CD14-positive monocyte (primary cell): Measurements from ENCODE around the gene OARD1. TPM values are rescaled to one million over a fixed set of nuclear protein-coding genes. Genes with fewer than 3 reads are reported as not detected.
A peak's percentile ranks its signal among the peaks of the same experiment; 100 is the strongest.

Source experiments
- DNase-seq, 3 donors: peaks; one replicate each; pipeline ENCODE4 v3.0.0-alpha.2; 2011 to 2022
- H2AFZ ChIP-seq: 2 replicates; pipeline ENCODE4 v1.6.0; 2012; ENCODE audit warnings: mild to moderate bottlenecking, low read depth, low read length, inconsistent platforms; ENCODE audit not compliant: insufficient read depth, poor library complexity, severe bottlenecking
- H3K27ac ChIP-seq, 2 donors: 1 replicate in 1 of 2; 2 replicates in 1 of 2; pipeline ENCODE4 v1.5.1; 2012 to 2013; ENCODE audit warnings: low read length in 2 of 2, control low read depth in 1 of 2, inconsistent platforms in 1 of 2, low read depth in 1 of 2, mild to moderate bottlenecking in 1 of 2
- H3K27me3 ChIP-seq, 2 donors: one replicate each; pipeline versions ENCODE4 v1.6.0 to v1.6.1; 2011 to 2013; ENCODE audit warnings: low read length in 2 of 2; ENCODE audit not compliant: control insufficient read depth in 2 of 2, insufficient read depth in 2 of 2
- H3K36me3 ChIP-seq, 2 donors: replicated peaks in 1 of 2; 1 replicate in 1 of 2; 2 replicates in 1 of 2; pipeline versions ENCODE4 v1.5.1 to v1.6.1; 2012 to 2013; ENCODE audit warnings: low read length in 2 of 2, control low read depth in 1 of 2, inconsistent platforms in 1 of 2, mild to moderate bottlenecking in 1 of 2; ENCODE audit not compliant: insufficient read depth in 2 of 2, control insufficient read depth in 1 of 2
- H3K4me1 ChIP-seq, 2 donors: 1 replicate in 1 of 2; 2 replicates in 1 of 2; pipeline versions ENCODE4 v1.5.1 to v1.6.1; 2012 to 2013; ENCODE audit warnings: low read length in 2 of 2, control low read depth in 1 of 2, inconsistent platforms in 1 of 2, mild to moderate bottlenecking in 1 of 2, moderate library complexity in 1 of 2; ENCODE audit not compliant: insufficient read depth in 2 of 2, control insufficient read depth in 1 of 2
- H3K4me2 ChIP-seq: replicated peaks from 2 replicates; pipeline ENCODE3; 2012; ENCODE audit warnings: low read length, moderate library complexity, mild to moderate bottlenecking; ENCODE audit not compliant: poor library complexity, severe bottlenecking; ENCODE audit errors: extremely low read depth
- H3K4me3 ChIP-seq, 3 experiments: fragments of 200-600 bp in 1 of 3; sonication (generic) in 1 of 3; replicated peaks in 1 of 3; 1 replicate in 2 of 3; 2 replicates in 1 of 3; pipeline ENCODE4 v1.5.1; 2011 to 2013; ENCODE audit warnings: low read length in 3 of 3, mild to moderate bottlenecking in 3 of 3, control low read depth in 2 of 3, low read depth in 2 of 3, inconsistent platforms in 1 of 3, moderate library complexity in 1 of 3
- H3K79me2 ChIP-seq: 2 replicates; pipeline ENCODE4 v1.6.0; 2012; ENCODE audit warnings: mild to moderate bottlenecking, control low read depth, inconsistent platforms, low read length, moderate library complexity; ENCODE audit not compliant: insufficient read depth
- H3K9ac ChIP-seq: 2 replicates; pipeline ENCODE4 v1.6.0; 2017; ENCODE audit warnings: low read length, mild to moderate bottlenecking; ENCODE audit not compliant: insufficient read depth, poor library complexity, severe bottlenecking
- H3K9me3 ChIP-seq, 2 donors: replicated peaks in 1 of 2; 1 replicate in 1 of 2; 2 replicates in 1 of 2; pipeline versions ENCODE4 v1.5.1 to v1.6.1; 2012 to 2013; ENCODE audit warnings: low read length in 2 of 2, control low read depth in 1 of 2; ENCODE audit not compliant: control insufficient read depth in 1 of 2, insufficient read depth in 1 of 2
- H4K20me1 ChIP-seq: 2 replicates; pipeline ENCODE4 v1.6.0; 2012; ENCODE audit warnings: mild to moderate bottlenecking, low read length, control low read depth, moderate library complexity; ENCODE audit not compliant: insufficient read depth
- H3K27ac Mint-ChIP-seq, 7 donors: one replicate each; pipeline ENCODE4 v1.8.0; 2020; ENCODE audit warnings: mild to moderate bottlenecking in 7 of 7, mixed read lengths in 7 of 7, moderate library complexity in 6 of 7, inconsistent platforms in 2 of 7
- H3K27me3 Mint-ChIP-seq, 3 donors: one replicate each; pipeline ENCODE4 v1.8.0; 2021 to 2022; ENCODE audit warnings: low read depth in 3 of 3, mild to moderate bottlenecking in 3 of 3, mixed read lengths in 3 of 3, moderate library complexity in 3 of 3, inconsistent platforms in 1 of 3
- H3K36me3 Mint-ChIP-seq, 2 donors: one replicate each; pipeline ENCODE4 v1.8.0; 2020; ENCODE audit warnings: mixed read lengths in 2 of 2, inconsistent platforms in 1 of 2, mild to moderate bottlenecking in 1 of 2
- H3K4me1 Mint-ChIP-seq: one replicate; pipeline ENCODE4 v1.8.0; 2020; ENCODE audit warnings: mild to moderate bottlenecking, mixed read lengths
- H3K4me3 Mint-ChIP-seq, 2 donors: one replicate each; pipeline ENCODE4 v1.8.0; 2020; ENCODE audit warnings: mild to moderate bottlenecking in 2 of 2, mixed read lengths in 2 of 2, moderate library complexity in 1 of 2
- H3K9me3 Mint-ChIP-seq, 7 donors: one replicate each; pipeline ENCODE4 v1.8.0; 2020 to 2022; ENCODE audit warnings: mixed read lengths in 7 of 7, mild to moderate bottlenecking in 6 of 7, moderate library complexity in 6 of 7, inconsistent platforms in 2 of 7
- WGBS: methylation state at CpG from one replicate; pipeline ENCODE4 v1.1.5; 2013; ENCODE audit warnings: missing lambda C conversion rate; ENCODE audit not compliant: insufficient coverage; 5-methylcytosine and 5-hydroxymethylcytosine counted together
- intact Hi-C, 2 donors: fragments of 100-400 bp; cut with micrococcal nuclease; formaldehyde crosslinking; loops; one replicate each; pipeline versions ENCODE4 v1.15.0 to v1.15.1; 2023
- polyA plus RNA-seq, 3 donors: library from polyadenylated mRNA; depleted of rRNA in 1 of 3; unstranded in 2 of 3; stranded (reverse) in 1 of 3; fragments of 300-500 nt in 2 of 3; fragments of >200 nt in 1 of 3; fragmentation: Illumina TruSeq in 2 of 3; gene quantifications; 1 replicate in 2 of 3; 2 replicates in 1 of 3; pipeline ENCODE4 v1.2.3, GENCODE V29; 2012 to 2021
- TF ChIP-seq, protein P1 (sequence below): fragments of 200-600 bp; IDR thresholded peaks from one replicate; pipeline ENCODE4 v1.8.0; 2022; ENCODE audit warnings: antibody characterized with exemption, mild to moderate bottlenecking

OARD1 gene
- polyA plus RNA-seq, 3 donors, result 6.5 to 23.6 (median 16.8) TPM

- Histone ChIP-seq H3K36me3 (peaks cover 85 to 95% of the 10 kb centered on the region in 2 donors), H3K4me1 (no peaks in the 10 kb centered on the region), H3K4me2 (no peak overlapping the region), H3K4me3 (no peak overlapping the region), H2AFZ (no peak overlapping the region), H4K20me1 (no peaks in the 10 kb centered on the region), H3K9me3 (no peaks in the 10 kb centered on the region), H3K27ac (peak overlapping the region in 1 of 2 donors; percentile 39), H3K79me2 (no peaks in the 10 kb centered on the region), H3K27me3 (no peaks in the 10 kb centered on the region), H3K9ac (no peak overlapping the region)
- no peaks in the 10 kb centered on the region for H3K9me3 Mint-ChIP-seq
- DNase-seq, result no peak
- intact Hi-C loops, result no loop called here
- H3K27me3 Mint-ChIP-seq, result no peaks in the 10 kb centered on the region
- TF ChIP-seq, protein P1, sequence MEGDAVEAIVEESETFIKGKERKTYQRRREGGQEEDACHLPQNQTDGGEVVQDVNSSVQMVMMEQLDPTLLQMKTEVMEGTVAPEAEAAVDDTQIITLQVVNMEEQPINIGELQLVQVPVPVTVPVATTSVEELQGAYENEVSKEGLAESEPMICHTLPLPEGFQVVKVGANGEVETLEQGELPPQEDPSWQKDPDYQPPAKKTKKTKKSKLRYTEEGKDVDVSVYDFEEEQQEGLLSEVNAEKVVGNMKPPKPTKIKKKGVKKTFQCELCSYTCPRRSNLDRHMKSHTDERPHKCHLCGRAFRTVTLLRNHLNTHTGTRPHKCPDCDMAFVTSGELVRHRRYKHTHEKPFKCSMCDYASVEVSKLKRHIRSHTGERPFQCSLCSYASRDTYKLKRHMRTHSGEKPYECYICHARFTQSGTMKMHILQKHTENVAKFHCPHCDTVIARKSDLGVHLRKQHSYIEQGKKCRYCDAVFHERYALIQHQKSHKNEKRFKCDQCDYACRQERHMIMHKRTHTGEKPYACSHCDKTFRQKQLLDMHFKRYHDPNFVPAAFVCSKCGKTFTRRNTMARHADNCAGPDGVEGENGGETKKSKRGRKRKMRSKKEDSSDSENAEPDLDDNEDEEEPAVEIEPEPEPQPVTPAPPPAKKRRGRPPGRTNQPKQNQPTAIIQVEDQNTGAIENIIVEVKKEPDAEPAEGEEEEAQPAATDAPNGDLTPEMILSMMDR, result no peak
- H3K36me3 Mint-ChIP-seq, result peaks cover 77 to 80% of the 10 kb centered on the region in 2 donors
- no peaks in the 10 kb centered on the region for H3K4me1 Mint-ChIP-seq
- no CpG with 5 or more reads among the region's 5 CpGs for WGBS
- peak overlapping the region in 1 of 7 donors; percentile 75 for H3K27ac Mint-ChIP-seq
- H3K4me3 Mint-ChIP-seq, result no peak overlapping the region
Observed at GRCh38 chr6:41097467-41098090, 25.4 kb upstream of the OARD1 start.

- TF ChIP-seq, protein P1, result no peak
- intact Hi-C loops, result loop anchor here (2.0 to 5.0 kb wide), 2 partner anchors 224 to 225 kb away; no protein-coding TSS in a partner anchor
- Mint-ChIP-seq H3K27ac (peak overlapping the region in 1 of 7 donors; percentile 61), H3K4me3 (no peak overlapping the region), H3K4me1 (no peaks in the 10 kb centered on the region), H3K36me3 (peaks cover 92 to 95% of the 10 kb centered on the region in 2 donors), H3K27me3 (no peaks in the 10 kb centered on the region), H3K9me3 (no peaks in the 10 kb centered on the region)
- Histone ChIP-seq H3K4me2 (no peak overlapping the region), H3K9me3 (no peaks in the 10 kb centered on the region), H3K4me3 (no peak overlapping the region), H3K27ac (no peak overlapping the region), H3K9ac (no peak overlapping the region), H3K4me1 (no peaks in the 10 kb centered on the region), H4K20me1 (no peaks in the 10 kb centered on the region), H2AFZ (no peak overlapping the region), H3K36me3 (peaks cover 92 to 97% of the 10 kb centered on the region in 2 donors), H3K79me2 (no peaks in the 10 kb centered on the region), H3K27me3 (no peaks in the 10 kb centered on the region)
- no CpG with 5 or more reads among the region's 6 CpGs for WGBS
- DNase-seq, result no peak
Observed at GRCh38 chr6:41093729-41094128, 21.6 kb upstream of the OARD1 start.
